GM21529 (cell line): ENCODE measurements around the gene EXOC6B.

ENCODE experiments used
- ATAC-seq: cut with Tn5 transposase; IDR thresholded peaks from one replicate; pipeline ENCODE4 v1.9.1; 2021; ENCODE audit not compliant: unreplicated experiment

EXOC6B gene

DNA sequence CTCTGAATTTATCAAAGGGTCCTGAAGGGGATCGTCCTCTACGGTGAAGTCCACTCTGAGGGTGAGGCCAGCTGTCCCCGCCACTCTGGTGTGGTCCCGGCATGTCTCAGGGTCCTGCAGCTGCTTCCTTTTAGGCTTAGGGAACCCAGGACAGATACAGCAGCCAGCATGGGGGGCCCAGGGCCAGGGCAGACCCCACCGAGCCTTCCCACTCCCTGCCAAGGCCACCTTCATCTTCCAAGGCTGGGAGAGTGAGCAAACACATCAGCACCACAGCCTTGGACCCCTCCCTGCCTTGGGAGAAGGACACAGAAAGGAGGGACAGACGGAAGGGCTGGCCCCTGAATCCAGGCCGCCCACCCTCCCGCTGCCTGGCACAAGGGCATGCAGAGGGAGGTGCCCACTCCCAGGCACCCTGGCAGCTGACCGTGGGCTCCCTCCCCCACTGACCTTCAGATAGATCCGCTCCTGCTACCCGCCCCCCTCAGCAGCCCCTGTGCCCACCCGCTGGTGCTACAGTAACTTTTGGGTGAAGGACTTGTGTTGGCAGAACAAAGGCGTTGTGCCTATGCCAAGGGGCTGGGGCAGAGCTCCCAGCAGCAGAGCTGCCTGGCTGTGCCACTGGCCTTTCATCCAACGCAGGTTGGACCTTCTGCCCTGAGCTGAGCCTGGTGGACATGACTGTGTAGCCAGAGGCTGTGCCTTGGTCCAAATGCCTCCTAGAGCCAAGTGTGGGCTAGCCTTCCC is 685.8 kb downstream of the EXOC6B start:
- ATAC-seq = no peak

DNA sequence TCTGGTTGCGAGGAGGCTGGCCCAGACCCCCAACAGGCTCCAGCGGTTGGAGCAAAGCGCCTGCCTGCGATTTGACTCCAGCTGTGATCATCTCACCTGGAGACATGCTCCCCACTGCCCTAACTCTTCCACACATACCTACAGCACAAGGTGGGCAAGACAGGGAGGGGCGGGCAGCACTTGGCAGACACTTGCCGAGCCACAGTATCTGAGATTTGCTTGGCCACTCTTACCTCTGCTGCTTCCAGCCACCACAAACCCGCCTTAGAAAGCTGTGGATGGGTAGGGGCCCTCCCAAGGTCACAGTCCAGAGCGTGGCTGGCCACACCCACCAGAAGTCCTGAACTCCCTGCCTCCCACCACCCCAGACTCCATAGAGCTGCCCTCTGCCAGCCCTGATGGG is 686.4 kb downstream of the EXOC6B start:
- no peak for ATAC-seq

DNA sequence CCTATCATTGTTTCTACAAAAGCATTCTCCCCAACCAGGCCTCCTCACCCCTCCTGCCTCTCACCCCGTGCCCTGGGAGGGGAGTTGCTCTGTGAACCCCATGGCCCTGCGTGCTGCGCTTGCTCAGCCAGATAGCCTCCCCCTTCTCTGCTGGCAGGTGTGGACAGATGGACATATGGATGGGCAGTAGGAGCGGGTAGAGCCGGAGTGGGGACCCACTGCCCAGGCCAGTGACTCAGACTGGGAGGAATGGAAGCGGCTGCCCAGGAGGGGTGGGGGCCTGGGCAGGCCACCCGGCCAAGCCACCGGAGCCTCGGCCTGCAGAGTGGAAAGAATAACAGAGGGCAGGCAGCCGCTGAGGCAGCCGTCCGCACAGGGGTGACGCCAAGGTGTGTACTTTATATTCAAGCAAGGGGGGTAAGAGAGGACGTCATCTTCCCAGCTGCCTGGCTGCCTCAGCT is 686.9 kb downstream of the EXOC6B start:
- ATAC-seq = no peak

DNA sequence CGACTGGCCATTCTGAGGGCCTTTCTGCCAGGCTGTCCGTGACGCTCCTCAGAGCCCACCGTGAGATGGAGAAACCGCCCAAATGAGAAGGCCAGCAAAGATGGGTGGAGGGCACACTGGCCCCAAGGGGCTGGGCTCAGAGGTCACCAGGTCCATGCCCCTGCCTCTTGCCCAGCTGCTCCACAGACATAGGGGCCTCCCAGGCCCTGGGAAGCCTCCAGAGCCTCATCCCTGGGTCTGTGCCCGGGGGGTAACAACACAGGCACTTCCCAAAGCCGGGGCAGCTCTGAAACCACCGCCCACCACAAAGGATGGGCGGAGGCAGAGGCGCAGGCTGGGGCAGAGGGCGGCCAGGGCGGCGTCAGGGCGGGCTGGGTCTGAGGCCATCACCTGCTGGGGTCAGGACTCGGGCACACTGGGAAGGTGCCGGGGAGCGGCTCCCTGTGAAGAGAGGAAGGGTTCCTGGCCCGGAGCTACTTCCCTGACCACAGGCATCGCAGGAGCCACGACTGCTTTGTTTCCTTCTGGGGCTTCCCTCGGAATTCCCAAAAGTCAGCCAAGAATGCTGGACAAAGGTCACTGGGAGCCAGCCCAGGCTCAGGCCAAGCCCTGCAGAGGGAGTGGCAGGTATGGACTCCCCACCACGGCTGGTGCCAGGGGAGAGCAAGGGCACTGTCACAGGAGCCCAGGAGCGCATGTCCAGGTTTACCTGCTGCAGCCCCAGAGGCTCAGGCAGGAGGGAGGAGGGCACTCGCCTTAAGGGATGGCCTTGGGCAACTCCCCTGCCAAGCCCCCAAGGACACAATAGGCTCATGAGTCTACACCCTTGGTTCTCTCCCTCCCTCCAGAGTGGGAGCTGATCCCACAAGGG is 687.6 kb downstream of the EXOC6B start:
- ATAC-seq = no peak

DNA sequence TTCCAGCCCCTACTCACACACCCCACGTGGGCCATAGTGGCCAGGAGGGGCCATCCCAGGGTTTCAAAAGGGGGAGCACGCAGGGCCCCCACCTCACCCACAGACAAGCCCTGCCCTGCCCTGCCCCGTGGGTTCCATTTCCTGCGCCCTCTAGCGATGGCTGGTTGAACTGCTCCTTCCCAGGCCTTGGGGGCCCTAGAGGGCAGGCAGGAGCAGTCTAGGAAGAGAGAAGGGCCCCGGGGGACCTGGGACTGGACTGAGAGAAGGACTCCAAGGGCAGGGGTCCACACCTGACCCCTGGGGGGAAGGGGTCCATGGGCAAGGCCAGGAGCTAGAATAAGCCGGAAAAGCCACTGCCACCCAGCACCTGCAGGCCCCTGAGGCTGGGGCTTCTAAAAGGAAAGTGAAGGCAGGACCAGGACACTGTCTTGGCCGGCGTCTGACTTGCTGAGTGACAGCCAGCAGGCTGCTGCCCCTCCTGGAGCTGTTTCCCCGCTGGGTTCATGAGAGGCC is 688.3 kb downstream of the EXOC6B start:
- ATAC-seq = peak; percentile 93

DNA sequence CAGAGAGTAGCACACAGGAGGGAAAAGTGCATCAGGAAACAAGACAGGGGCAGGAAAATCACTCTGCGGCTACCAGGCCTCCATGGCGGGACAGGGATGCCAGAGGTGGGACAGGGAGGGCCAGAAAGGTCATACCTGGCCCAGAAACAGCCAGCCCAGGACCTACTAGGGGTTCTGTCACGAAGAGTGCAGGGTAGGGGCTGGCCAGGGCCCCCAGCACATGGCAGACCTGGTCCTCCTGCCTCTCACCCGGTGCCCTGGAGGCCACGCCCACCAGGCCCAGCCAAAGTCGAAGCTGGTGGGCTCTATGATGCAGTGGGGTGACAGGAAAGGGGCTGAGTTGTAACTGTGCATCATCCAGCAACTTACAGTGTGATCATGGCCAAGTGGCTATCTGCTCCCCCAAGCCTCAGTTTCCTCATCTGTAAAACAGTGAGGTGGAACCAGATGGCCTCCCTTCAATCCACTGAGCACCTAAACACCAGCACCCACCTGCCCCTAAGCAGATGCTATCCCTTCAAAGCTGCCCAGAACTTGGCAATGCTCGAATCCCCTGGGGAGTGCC is 688.8 kb downstream of the EXOC6B start:
- peak; percentile 9 for ATAC-seq

DNA sequence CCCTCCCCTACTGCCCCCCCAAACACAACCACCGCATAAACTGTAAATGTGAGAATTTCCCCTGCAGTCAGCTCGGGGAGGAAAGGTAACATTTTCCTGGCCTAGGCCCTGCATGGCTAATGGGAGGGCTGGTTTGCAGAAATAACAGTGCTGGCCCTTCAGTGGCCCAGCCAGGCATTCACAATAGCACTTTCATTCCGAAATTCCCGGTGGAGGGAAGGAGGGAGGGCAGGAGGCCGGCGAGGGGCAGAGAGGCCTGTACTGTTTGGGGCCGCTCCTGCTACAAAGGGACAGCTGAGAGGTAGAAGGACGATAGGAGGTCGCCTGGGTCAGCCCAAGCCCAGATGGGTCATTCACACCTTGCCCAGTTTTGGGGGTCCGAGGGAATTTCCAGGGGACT is 689.5 kb downstream of the EXOC6B start:
- no peak for ATAC-seq

DNA sequence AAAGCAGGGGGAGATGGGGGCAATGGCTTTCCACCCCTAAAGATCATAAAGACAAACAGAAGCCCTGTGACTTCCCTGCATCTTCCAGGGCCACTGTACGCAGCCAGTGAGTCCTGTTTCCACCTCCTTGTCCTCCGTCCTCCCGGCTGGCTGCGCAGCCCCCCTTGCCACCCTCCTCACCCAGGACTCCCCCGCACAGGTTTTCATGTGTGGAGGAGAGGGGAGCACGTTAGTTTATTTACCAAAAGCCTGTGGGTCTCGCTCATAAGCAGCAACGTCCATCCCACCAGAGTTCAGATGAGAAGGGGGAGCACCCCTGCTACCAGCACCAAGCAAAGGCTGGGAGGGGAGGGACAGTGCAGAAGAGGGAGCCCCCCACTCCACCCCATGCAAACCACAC is 689.9 kb downstream of the EXOC6B start:
- no peak for ATAC-seq

DNA sequence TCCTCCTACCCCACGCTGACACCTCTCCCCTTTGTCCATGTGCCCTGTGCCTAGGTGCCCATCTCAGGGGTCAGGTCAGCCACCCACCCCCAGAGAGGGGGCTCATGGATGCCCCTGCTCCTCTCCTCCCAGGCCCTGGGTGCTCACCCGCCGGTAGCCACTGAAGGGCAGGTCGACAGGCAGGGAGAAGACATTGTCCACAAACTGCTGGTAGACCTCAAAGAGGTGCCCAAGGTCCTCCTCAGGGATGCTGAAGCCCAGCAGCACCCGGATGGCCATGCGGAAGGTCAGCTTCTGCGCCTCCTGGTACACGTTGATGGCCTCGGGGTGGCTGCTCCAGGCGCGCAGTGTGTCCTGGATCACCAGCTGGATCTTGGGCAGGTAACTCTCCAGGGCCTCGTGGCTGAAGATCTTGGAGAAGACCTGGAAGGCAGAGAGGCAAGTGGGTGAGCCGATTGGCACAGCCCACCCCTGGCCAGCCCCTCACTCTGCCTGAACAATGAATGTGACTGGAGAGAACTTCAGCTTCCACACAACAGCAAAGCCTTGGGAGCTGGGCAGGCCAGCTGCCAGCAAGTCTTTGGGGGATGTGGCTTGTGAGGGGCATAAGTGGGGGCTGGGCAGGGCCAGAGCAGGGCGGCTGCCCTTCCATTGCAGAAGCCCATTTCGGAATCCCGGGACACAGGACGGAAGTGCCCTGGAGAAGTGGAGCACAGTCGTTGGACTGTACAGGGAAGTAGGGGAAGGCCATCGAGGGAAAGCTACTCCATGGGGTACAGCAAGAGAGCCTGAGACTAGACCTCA is 690.6 kb downstream of the EXOC6B start:
- no peak for ATAC-seq

DNA sequence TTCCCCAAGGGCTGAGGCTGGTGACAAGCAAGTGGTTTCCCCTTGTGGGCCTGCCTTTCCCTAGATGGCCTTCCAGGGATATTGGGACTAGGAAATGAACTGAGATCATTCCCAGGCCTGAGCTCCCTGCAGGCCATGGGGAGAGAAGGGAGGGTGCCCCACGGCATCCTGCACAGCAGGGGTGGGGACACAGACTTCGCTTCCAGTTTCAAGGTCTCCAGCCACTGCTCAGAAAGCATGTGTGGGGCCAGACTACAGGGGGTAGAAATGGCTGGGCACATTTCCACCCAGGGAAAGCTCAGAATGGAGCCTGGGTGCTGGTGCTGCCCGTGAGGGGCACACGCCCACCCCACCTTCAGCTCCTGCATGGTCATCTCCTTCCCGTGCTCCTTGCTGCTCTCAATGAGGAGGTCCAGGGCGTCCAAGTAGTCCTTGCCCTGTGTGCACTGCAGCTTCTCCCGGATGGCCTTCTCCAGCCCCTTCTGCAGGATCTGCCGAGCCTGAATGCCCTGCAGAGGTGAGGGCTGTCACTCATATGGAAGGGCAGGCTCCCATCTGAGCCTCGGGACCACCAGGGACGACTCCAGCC is 691.3 kb downstream of the EXOC6B start:
- no peak for ATAC-seq

DNA sequence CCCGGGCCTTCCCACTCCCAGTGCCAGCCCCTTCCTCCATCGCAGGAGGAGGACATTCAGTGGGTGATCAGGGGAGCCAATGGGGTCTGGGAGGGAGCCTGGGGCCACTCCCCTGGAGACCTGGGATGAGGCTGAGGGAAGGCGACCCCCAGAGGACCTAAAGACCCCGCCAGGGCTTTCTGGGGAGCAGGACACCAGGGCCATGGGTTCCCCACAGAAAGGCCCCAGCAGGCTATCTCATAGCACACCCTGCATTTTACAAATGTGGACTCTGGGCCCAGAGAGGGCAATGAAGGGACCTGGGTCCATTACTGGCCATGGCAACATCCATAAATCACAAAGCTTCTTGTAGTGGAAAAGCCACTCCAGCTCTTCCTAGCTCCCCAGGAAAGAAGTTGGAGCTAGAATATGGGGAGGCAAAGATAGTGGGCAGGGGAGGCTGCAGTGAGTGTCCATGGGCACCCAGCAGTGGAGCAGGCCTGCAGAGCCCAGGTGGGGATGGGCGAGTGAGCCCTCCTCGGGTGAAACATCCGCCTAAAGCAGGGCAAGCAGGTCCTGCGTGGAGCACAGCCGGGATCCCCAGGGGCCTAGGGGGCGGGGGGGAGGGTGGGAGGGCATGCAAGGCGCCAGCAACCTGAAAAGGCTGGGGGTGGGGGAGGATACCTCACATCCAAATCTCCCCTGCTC is 692.0 kb downstream of the EXOC6B start:
- no peak for ATAC-seq

DNA sequence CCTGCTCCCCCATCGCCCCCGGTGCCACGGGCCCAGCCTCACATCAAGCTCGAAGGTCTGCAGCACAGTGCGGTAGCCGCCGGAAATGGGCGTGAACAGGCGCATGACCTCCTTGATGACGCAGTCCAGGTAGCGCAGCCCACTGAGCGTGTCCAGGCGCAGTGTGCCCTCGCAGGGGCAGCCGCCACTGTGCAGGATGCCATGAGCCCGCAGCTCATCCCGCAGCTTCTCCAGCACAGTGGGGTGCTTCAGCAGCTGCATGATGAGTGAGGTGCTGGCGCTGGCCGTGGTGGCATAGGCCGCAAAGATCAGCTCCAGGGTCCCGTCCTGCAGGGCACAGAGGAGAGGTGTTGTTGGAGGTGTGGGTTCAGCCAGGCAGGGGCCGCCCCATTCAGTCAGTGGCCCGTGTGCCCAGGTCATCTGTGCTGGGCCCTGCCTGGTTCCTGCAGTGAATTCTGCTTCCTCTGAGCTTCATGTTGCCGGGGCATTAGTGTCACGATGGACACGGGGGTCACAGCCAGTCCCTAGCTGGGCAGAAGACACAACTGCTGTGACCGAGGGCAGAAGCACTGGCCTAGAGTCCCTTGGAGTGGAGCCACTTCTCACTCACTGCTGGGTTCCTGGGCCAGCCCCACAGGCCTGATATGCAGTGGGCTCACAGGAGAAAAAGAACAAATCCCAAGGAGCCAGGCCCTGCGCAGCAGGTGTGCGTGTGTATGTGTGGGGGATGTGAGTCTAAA is 692.7 kb downstream of the EXOC6B start:
- ATAC-seq = no peak

DNA sequence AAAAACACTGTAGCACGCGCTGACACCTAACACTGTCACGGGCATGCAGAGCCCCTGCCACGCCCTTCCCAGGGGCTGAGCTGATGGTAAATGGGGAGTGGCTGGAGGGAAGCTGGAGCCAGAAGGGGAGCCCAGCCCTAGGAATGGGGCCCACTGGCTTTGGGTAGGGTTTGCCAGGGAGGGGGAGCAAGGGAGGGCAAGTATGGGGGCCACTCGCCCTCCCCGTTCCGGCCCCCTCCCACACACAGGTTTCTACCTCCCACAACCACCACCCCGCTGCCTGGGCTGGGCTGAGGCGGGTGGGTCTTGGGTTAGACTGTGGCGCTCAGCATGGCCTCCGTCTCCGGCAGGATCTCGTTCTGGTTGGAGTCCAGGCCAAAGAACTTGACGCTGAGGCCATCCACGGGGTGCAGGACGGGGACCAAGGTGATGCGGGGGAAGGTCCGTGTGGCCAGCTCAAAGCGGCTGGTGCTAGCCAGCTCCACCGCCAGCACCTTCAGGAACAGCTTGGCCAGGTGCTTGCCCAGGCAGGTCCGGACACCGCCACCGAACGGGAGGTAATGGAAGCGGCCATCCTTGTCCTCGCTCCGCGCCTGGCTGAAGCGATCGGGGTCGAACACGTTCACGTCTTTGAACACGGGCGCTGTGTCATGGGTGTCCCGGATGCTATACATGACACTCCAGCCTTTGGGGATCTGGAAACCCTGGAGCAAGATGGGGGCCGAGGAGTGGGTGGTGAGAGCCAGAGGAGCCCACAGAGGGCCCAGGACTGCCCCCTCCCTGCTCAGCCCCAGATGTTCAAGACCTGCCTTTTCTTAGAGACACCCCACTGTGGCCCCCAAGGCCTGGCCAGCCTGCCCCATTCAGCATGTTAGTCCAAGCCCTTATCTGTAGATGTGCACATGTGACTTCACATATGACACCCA is 693.7 kb downstream of the EXOC6B start:
- no peak for ATAC-seq

DNA sequence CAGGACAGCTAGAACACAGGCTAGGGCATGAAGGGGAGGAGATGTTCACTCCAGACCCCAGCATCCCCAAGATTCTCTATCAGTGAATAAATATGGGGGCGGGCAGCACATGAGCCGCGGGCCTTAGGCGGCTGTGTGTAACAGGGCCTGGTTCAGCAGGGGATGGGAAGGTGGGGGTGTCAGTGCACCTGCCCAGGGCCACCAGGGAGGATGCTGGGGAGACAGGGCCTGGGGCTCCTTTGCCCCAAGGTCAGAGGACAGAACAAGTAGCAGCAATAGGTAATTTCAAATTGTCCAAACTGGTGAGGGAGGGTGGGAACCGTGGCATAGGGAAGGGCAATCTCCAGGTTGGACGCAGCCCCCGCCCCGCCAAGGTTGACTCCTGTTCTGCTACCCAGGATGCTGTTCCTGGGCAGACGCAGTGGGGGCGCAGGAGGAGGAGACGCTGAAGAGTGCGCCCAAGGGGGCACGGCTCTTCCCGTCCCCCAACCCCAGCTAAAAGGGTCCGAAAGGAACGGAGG is 694.4 kb downstream of the EXOC6B start:
- ATAC-seq = no peak

DNA sequence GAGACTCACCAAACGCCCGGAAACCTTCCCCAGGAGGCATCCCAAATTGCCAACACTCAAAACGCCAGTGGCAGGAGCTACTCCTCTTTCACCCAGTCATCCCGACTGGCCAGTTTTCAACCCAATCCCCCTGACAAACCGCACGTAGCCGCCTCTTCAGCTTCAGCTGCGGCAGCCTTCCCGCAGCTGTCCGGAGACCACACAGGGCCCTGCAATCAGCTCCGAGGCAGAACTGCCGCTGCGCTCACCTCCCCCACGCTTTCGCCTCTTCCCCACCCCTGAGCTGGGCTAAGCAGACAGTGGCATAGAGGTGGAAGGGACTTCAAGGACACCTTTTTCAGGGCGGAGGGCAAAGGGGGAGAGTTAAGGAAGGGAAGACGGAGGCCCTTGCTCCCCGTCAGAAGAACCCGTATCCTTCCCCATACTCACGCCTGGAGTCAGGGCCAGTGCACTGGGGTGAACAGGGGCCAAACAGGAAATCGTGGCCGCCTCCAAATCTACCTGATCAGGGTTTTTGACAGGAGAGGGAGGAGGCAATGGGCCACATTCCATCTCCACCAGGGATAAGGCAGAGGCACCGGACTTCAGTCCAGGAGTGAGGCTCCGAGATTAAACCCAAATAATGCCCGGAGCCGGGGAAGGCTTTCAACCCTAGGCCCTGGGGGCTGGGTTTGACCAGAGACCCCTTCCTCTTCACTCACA is 695.0 kb downstream of the EXOC6B start:
- no peak for ATAC-seq

DNA sequence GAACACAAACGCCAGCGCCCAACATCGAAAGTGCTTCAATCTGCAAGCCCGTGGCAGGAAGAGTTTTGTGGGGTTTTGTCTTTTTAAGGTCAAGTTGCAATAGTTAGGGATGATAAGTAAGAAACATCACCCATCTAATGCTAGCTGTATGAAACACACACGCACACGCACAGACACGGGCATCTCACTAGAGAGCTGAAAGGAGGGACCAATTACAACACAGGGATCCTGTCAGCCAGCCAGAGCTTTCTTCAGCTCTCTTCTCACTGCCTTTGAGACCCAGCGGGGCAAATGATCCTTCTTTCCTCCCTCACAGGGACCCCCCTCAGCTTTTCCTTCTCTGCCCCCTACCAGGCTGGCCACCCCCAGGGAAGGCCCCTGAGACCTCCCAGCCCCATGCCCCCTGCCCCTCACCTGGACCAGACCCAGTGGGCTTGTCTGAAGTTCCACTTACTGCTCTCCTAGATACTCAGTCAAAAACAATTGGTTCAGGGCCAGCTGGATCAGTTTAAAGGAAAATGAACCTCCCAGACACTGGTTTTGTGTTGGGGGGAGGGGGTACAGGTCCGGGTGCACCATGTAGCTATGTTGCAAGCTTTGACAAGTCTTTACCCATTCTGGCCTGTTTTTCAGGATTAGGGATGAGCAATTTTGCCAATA is 696.0 kb downstream of the EXOC6B start:
- ATAC-seq = no peak

DNA sequence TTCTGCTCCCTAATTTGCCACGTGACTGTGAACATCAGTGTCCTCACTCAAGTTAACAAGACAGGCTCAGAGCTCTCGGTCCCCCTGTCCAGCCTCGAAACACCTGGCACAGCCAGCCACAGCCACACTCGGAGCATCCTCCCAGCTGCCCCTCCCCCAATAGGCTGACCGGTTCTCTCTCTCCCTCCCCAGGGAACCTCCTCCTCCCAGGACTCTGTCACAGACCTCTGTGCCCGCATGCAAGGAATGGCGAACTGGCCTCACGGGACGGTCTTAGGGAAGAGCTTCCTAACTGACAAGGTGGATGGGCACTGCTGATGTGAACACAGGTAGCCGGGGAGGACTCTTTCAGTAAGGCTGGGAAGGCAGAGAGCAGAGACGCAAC is 697.0 kb downstream of the EXOC6B start:
- no peak for ATAC-seq
